GM21381 (cell line): ENCODE measurements around the gene MAP2K6.
"Not testable (repeated sequence)": the region's sequence is repeated elsewhere in the genome, so short reads cannot be mapped to it uniquely, and the experiment has no call there.

ENCODE experiments used
- ATAC-seq: cut with Tn5 transposase; IDR thresholded peaks from one replicate; pipeline ENCODE4 v1.9.1; 2021; ENCODE audit warnings: mild to moderate bottlenecking, moderate library complexity; ENCODE audit not compliant: unreplicated experiment

Gene MAP2K6

DNA sequence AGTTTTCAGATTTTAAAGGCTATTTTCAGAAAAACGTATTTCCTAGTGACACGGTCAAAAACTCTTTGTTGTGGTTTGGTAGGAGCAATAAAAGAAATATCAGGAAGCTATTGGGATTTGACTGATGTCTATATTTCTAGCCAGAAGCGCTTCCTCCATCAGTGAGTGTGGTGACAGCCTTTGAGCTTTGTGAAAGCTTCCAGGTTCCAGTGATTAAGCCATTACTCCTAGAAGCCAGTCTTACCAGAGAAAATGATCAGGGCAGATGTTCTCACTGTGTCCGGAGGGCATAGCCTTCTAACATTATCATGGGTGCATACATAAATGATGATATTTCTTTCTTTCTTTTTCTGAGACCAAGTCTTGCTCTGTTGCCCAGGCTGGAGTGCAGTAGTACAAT is 39.6 kb downstream of the MAP2K6 start:
- no peak for ATAC-seq

- ATAC-seq = no peak
Observed at GRCh38 chr17:69455040-69455439, 40.5 kb downstream of the MAP2K6 start.

DNA sequence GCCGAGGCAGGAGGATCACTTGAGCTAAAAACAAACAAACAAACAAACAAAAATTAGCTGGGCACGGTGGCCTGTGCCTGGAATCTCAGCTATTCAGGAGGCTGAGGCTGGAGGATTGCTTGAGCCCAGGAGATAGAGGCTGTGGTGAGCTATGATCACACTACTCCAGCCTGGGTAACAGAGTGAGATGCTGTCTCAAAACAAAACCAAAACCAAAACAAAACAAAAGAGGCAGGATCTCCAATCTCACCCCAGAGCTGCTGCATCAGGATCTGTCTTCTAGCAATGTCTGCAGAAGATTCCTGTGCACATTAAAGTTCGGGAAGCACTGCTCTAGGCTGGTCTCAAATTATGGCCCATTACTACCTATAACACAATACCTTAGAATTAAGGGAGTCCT is 43.1 kb downstream of the MAP2K6 start:
- no peak for ATAC-seq

- no peak for ATAC-seq
Observed at GRCh38 chr17:69460963-69461922, 46.7 kb downstream of the MAP2K6 start.

DNA sequence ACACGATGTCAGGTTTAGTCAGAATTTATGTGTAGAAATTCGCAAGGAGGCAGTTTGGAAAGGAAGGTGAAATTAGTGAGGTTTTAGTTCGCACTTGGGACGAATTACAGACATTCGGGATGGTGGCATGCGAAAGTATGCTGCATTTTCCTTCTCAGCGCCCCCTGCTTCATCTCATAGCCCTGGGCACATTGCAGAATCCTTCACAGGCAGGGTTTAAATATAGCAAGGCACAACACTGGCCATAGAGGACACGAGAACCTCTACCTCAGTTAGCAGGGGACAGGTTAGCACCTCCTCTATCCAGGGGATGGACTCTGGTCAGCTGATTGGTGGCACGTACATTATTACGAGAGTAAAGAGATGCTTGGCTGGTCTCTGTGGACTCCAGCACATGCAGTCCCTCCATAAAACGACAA is 47.5 kb downstream of the MAP2K6 start:
- no peak for ATAC-seq

- no peak for ATAC-seq
Observed at GRCh38 chr17:69462882-69463281, 48.4 kb downstream of the MAP2K6 start.

GRCh38 chr17:69466451-69466850 is 52.0 kb downstream of the MAP2K6 start:
- ATAC-seq = no peak

DNA sequence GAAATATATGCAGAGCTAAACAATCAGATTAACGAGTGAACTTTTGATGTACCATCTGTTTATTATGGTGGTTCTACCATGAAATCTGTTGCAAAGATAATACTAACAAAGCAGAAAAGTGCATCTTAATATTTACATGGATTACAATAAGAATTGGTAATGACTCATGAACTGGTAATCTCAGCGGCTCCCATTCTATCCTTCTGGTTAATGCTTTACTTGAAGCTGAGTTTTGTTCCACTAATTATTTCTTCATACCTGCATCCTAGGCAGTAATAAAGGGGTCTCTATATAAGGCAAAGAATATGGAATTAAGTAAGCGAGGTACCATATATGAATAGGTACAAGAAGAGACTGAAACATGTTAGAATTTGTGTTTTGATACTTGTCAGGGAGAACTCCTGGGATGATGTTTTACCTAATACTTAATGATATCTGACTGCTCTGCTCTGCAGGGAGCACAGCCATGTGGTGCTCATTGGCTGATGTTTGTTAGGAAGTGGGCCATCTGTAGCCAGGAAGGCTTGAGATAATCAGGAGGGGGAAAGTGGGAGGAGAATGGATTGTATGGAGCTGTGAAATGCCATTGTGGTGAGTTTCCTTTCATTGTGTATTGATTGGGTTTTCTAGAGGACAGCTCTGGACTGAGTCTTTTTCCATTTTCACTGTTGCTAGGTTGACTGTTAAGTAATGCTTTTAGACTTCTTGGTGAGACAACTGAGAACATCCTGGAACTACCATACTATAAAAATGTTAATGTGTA is 52.6 kb downstream of the MAP2K6 start:
- no peak for ATAC-seq

GRCh38 chr17:69468207-69468606 is 53.7 kb downstream of the MAP2K6 start:
- ATAC-seq = no peak

GRCh38 chr17:69470702-69471101 is 56.2 kb downstream of the MAP2K6 start:
- no peak for ATAC-seq

DNA sequence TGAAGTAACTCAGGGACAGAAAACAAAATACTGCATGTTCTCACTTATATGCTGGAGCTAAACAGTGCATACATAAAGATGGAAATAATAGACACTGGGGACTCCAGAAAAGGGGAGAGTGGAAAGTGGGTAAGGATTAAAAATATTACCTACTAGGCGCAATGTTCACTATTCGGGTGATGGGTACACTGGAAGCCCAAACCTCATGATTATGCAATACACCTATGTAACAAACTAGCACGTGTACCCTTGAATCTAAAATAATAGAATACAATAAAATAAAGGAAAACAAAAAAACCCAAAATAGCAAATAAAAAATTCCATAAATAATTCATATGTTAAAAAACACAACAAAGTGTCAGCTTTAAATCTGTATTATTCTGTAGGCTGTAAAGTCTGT is 56.9 kb downstream of the MAP2K6 start:
- ATAC-seq = no peak

GRCh38 chr17:69473841-69474831 is 59.6 kb downstream of the MAP2K6 start:
- no peak for ATAC-seq

GRCh38 chr17:69477204-69477902 is 62.9 kb downstream of the MAP2K6 start:
- ATAC-seq = no peak

GRCh38 chr17:69477903-69478266 is 63.4 kb downstream of the MAP2K6 start:
- ATAC-seq = no peak

GRCh38 chr17:69478916-69479315 is 64.4 kb downstream of the MAP2K6 start:
- no peak for ATAC-seq

DNA sequence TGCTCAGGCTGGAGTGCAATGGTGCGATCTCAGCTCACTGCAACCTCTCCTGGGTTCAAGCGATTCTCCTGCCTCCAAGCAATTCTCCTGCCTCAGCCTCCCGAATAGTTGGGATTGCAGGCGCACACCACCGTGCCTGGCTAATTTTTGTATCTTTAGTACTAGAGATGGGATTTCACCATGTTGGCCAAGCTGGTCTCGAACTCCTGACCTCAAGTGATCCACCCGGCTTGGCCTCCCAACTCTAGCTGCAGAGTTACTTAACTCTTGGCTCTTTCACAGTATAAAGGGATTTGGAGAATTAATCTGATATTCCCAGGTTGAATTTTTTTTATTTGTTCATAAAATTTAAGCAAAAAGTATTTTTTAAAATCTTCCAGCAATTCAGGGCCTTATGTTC is 65.3 kb downstream of the MAP2K6 start:
- not testable (repeated sequence) for ATAC-seq

DNA sequence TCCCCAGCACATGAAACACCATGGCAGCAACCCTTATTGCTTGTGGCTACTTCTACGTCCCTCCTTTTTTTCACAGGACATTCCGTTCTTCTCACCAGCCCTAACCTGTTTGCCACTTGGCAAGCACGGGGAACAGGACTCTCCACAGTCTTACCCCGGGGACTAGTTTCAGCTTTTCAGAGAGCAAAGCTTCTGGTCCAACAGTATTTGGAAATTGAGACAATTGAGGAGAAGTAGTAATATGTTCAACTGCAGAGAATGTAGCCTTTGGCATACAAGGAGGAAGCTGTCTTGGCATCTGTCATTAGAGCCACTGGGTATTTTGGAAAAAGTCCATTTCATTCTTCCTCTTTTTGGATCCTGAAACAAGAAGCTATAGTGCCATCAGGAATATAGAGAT is 65.7 kb downstream of the MAP2K6 start:
- ATAC-seq = no peak

- no peak for ATAC-seq
Observed at GRCh38 chr17:69485251-69485661, 70.8 kb downstream of the MAP2K6 start.

DNA sequence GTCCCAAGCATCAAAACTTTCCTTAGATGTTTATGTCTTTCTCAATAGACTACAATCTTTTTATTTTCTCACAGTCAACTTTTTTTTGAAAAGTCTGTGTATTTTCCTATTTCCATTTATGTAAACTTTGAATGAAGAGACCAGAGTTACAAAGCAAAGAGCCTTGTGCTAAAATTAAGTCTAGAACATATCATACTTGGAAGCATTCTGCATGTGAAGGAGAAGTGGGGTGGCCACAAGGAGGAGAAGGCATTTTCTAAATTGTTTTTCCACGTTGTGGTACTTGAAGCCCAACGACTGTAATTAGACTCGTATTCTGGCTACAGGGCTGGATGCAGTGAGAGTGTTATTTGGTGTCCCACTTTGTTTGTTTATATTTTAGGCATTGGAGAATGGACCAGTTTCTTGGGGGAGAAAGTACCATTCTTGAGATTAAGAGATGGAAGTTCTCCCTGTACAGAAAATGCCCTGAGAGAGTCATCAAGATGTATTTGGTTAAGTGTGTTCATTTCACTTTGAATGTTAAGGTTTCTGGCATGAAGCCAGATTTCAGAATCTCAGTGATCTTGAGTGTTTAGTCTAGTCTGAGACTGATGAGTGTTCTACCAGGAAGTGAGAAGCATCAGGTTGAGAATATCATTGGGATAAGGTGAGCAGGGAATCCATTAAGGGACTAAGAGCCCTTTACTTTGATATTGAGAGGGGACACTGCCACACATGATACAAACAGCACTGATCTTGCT is 71.6 kb downstream of the MAP2K6 start:
- no peak for ATAC-seq
